NOMO-1 treated with DMSO at 0.1 percent for 48 hours (cell line): ENCODE results near the gene GDAP2.

ENCODE experiments used
- DNase-seq: peaks from one replicate; lab custom pipeline; 2025; ENCODE audit not compliant: unreplicated experiment; lab: John Stamatoyannopoulos, UW

Gene GDAP2

GRCh38 chr1:117814856-117815797 is 114.3 kb downstream of the GDAP2 start:
- DNase-seq = no peak
